ENCODE results near the gene SLC6A18.

SLC6A18 gene

DNA sequence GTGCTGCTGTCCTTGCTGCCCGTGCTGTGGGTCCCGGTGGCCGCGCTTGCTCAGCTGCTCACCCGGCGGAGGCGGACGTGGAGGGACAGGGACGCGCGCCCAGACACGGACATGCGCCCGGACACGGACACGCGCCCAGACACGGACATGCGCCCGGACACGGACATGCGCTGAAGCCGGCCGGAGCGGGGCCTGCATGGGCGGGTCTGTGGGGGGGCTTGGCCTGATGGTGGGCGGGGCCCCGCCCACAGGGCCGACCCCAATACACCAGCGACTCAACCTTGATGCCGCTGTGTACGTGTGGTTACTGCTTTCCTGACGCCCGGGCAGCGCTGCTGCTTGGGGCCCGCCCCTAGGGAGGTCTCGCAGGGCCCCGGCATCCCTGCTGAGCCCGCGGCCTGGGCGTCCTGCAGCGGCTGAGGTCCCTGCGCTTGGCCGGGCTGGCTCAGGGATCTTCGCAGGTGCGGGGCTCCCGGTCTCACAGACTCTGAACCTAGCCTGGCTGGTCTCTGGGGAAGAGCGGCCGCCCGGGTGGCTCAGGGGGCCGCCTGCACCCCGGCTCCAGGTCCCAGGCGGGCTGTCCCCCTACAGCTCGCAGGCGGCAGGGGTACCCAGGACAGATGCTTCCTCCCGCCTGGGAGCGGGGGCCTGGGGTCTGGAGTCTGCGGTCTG is 20.9 kb downstream of the SLC6A18 start:
- no peak for TF ChIP-seq ZFX (IDR thresholded peaks at IDR 0.05; ENCODE audit: borderline replicate concordance)
- TF ChIP-seq CTCF (IDR thresholded peaks at IDR 0.05), result no peak
- H3K27ac ChIP-seq, result no peak overlapping the region

GRCh38 chr5:1246711-1247431 is 21.7 kb downstream of the SLC6A18 start:
- no peak overlapping the region for H3K27ac ChIP-seq
- TF ChIP-seq ZFX (IDR thresholded peaks at IDR 0.05; ENCODE audit: borderline replicate concordance), result no peak

- no peak overlapping the region for H3K27ac ChIP-seq
- TF ChIP-seq CTCF (IDR thresholded peaks at IDR 0.05) (no peak), ZFX (IDR thresholded peaks at IDR 0.05; ENCODE audit: borderline replicate concordance) (no peak)
Measured at GRCh38 chr5:1247811-1248210, 22.6 kb downstream of the SLC6A18 start.

GRCh38 chr5:1249366-1250280 is 24.4 kb downstream of the SLC6A18 start:
- no peak for TF ChIP-seq CTCF (IDR thresholded peaks at IDR 0.05)
- TF ChIP-seq ZFX (IDR thresholded peaks at IDR 0.05; ENCODE audit: borderline replicate concordance), result no peak
- H3K27ac ChIP-seq, result no peak overlapping the region

DNA sequence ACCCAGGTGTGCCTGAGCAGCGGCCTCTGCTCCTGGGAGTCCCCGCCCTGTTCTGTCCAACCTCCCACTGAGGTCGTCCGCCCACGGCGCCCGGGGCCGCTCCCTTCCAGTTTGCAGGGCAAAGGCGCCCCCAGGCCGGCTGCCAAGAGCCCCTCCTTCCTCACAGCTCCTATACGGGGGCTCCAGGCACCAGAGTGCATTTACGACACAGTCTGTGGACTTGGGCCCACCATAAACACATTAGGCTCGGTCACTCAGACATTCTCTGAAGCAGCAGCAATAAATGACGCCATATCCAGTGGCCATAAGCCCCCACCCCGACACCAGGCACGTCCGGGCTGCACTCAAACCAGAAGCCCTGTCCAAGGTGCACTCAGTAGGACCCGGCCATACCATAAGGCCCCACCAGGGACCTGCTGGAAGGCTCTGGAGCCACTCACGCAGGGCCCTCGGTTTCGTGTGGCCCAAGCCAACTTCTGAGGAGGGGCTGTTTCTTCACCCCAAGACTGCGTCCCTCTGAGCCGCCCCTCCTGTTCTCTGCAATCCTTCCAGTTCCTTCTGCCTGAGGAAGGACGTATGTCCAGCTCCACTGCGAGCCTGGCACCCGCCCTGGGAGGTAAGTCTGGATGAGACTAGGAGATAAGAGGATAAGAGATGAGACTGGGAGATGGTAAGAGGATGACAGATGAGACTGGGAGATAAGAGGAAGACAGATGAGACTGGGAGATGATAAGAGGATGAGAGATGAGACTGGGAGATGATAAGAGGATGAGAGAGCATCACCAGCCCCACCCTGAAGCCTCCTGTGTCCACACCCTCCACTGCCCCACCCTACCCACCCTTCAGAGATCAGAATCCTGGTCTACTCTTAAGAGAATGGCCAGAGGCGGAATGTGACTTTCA is 26.7 kb downstream of the SLC6A18 start:
- no peak overlapping the region for H3K27ac ChIP-seq
- TF ChIP-seq ZFX (IDR thresholded peaks at IDR 0.05; ENCODE audit: borderline replicate concordance) (no peak), CTCF (IDR thresholded peaks at IDR 0.05) (no peak)

DNA sequence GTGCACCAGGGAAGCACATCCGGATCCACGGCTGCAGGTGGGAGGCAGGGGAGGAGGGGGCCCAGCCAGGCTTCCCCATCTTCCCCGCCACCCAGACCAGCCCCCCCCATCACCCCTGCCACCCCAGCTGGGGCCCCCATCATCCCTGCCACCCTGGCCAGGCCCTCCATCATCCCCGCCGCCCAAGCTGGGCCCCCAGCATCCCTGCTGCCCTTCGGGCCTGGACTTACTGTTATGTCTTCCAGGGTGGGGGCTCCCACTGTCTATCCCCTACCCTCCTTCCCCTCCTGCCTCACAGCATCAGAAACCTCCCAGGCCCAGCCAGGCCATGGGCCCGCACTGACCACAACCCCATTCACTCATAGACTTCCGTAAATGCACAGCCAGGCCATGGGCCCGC is 27.5 kb downstream of the SLC6A18 start:
- TF ChIP-seq CTCF (IDR thresholded peaks at IDR 0.05) (no peak), ZFX (IDR thresholded peaks at IDR 0.05; ENCODE audit: borderline replicate concordance) (no peak)
- no peak overlapping the region for H3K27ac ChIP-seq

Measured in 22Rv1 (cell line).